GM21381 (cell line): ENCODE measurements around the gene MTARC1.

ENCODE experiments used
- ATAC-seq: cut with Tn5 transposase; IDR thresholded peaks from one replicate; pipeline ENCODE4 v1.9.1; 2021; ENCODE audit warnings: mild to moderate bottlenecking, moderate library complexity; ENCODE audit not compliant: unreplicated experiment

The MTARC1 gene

DNA sequence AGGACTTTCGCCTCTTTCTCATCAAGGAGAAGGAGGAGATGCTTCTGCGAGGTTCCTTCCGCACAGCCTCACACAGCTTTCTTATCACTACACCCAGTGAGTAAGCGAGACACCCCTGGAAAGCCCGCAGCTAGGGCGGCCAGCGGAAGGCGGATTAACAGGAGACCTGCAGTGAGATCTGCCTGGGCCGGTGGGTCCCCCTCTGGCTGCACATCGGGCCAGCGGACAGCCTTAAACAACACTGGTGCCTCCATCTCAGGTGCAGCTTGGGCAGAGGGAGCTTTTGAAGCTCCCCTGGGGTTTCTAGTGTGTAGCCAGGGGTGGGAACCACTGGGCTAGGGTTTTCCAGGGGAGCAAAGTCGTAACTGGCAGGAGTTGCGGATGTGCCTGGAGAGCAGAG is 17.5 kb upstream of the MTARC1 start:
- no peak for ATAC-seq

GRCh38 chr1:220770245-220770913 is 16.3 kb upstream of the MTARC1 start:
- peak; percentile 67 for ATAC-seq

GRCh38 chr1:220772846-220773245 is 13.9 kb upstream of the MTARC1 start:
- no peak for ATAC-seq

GRCh38 chr1:220775240-220775853 is 11.4 kb upstream of the MTARC1 start:
- ATAC-seq = no peak

- ATAC-seq = no peak
Measured at GRCh38 chr1:220776254-220776653, 10.5 kb upstream of the MTARC1 start.

DNA sequence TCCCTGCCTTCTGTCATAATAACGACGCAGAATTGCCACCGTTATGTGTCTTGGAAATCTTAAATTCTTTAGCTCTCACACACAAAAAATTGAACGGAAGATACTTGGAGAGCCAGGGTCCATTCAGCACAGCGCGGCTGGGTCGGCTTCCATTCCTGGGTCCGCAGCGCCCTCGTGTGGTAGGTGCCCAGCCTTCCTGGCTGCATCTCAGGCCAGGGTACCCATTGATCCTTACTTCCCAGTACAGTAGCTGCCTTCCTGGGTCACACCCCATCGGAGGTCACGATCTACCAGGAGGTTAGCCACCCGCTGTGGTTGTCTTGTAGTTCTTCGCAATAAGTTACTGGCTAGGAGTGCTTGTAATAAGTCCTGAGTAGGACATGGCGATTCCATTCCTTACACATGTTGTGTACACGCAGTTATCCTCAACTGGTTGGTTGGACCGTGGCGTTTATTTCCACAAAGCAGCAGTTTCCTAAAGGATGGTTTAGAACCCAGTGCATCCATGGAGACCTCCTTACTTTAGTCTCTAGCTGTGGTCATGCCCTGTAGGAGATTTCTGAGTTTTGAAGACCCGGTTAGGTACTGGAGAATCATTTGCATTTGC is 9.9 kb upstream of the MTARC1 start:
- peak; percentile 93 for ATAC-seq

- no peak for ATAC-seq
Measured at GRCh38 chr1:220783453-220783852, 3.3 kb upstream of the MTARC1 start.

GRCh38 chr1:220784751-220785150 is 2.0 kb upstream of the MTARC1 start:
- ATAC-seq = no peak

DNA sequence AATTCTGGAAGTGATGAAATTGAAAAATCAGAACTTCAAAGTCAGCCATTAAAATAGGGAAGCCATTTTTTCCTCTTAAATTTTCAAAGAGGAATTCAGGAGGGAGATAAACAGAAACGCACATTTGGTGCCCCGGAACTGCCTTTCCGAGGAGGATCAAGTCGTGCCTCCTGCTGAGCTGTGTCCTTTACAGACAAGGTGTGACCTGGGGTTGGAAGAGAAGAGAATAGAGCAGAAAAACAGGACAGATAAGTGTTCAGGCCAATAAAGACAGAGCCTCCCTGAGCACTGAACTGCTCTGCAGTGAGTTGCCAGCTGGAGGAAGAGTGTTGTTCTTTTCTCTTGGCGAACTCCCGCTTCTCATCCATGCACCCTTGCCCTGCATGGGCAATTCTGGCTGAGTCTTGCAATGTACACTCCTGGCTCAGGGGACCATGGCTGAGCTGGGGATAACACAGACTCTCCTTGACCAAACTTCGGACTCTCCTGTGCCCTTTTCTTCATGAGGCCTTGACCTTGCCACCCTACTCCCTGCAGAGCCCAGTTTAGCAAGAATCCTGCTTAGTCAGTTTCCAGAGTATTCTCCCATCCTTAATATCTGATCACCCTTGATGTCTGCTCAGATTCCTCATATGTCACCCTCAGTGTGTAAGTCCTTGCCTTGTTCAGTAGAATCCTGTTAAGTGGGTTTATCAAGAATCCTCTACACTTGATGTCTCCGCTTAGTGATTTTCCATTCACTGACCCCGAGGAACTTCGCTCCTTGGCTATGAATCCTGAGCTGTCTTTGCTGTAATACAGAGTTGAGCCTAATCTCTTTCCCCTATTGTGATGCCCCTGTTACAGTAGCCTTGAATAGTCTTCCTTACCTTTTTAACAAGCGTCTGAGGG is 1.3 kb upstream of the MTARC1 start:
- no peak for ATAC-seq

GRCh38 chr1:220786057-220786336 is 716 bp upstream of the MTARC1 start:
- ATAC-seq = no peak

DNA sequence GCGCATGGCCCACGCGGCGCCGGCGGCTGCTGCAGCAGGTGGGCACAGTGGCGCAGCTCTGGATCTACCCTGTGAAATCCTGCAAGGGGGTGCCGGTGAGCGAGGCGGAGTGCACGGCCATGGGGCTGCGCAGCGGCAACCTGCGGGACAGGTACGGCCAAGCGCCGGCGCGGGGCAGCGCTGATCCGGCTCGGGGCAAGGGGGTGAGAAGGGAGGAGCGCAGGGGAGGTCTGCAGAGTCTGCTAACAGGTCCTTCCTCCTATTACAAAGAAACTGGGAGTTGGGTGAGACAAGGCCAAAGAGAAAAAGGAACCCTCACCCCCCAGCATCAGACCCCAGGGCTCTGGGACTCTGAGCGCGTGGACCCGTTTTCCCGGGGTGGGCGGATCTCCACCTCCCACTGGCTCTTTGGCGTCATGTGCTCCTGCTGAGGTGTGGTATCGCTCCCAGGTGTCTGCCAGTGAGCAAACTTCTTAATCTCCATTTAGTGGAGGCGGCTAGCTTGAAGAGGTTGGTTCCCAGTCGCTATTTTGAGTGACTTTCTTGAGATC is 431 bp downstream of the MTARC1 start:
- ATAC-seq = peak; percentile 28

GRCh38 chr1:220788900-220789299 is 2.2 kb downstream of the MTARC1 start:
- no peak for ATAC-seq

DNA sequence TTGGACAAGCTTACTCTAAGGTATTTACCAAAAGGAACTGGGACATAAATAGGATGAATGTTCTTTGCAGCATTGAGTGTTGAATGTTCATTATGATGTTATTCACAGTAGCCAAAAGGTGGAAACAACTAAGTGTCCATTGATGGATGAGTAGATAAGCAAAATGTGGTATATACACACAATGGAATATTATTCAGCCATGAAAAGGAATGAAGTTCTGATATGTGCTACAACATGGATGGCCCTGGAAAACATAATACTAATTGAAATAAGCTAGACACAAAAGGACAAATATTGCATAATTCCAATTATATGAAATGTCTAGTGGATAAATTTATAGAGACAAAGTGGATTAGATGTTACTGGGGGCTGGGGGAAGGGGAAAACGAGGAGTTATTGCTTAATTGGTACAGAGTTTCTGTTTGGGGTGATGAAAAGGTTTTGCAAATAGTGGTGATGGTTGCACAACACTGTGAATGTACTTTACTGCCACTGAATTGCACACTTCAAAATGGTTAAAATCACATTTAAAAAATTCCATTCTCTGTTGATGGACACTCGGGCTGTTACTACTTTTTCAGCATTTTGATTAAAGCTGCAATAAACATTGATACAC is 2.9 kb downstream of the MTARC1 start:
- no peak for ATAC-seq

GRCh38 chr1:220791285-220791684 is 4.6 kb downstream of the MTARC1 start:
- ATAC-seq = no peak

- ATAC-seq = no peak
Measured at GRCh38 chr1:220791956-220792355, 5.2 kb downstream of the MTARC1 start.

GRCh38 chr1:220796530-220796929 is 9.8 kb downstream of the MTARC1 start:
- ATAC-seq = no peak

DNA sequence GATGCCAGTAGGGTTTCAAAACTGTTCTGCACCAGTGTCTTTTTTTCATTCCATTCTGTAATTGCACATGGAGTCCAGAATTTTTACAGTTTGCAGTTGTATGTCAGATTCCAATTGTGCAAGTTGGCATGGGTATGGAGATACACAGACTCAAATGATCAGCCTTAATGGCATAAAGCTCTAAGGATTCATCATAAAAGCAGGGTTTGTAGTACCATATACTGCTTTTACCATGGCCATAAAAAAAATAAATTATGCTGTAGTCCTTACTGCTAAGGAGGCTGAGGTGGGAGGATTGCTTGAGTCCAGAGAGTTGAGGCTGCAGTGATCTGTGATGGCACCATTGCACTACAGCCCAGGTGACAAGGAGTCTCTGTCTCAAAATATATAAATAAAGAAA is 10.3 kb downstream of the MTARC1 start:
- ATAC-seq = no peak

GRCh38 chr1:220797553-220797952 is 10.8 kb downstream of the MTARC1 start:
- no peak for ATAC-seq

DNA sequence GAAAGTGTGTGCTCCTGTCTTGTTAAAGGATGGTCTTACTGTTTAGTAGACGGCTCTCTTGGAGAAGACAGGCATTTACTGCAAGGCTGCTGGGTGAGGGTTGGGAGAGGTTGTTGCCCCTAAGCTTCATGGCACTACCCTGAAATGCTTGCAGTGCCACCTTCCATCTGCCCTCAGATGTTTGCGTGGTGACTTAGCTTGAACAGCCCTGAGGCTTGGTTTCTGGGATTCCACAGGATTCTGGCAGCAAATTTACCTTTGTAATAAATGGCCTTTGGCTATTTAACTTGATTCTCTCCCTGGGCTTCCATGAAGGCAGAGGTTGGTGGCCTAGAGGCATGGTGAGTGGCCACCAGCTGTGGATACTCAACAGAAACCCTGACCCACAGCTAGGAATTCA is 11.6 kb downstream of the MTARC1 start:
- no peak for ATAC-seq

GRCh38 chr1:220800262-220800661 is 13.5 kb downstream of the MTARC1 start:
- no peak for ATAC-seq
